Measurements from ENCODE around the gene SPATA16.

Gene SPATA16

DNA sequence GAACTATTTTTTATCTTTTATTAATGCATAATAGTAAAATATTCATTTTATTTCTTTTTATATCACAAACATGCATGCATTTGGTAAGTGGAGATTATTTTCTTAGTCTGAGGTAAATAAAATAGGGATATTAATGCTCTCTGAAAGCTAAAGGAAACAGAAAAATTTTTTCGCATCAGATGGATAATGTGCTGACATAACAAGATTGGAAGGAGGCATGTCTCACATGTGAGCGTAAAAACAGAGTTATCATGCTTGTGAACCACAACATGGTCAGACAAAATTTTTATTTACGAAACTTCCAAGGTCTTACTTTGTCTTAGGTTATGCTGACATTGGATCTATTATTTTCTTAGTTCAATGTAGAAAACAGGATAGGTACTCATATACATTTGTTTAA, 166.1 kb downstream of the SPATA16 start:
- no peak overlapping the region for H3K56ac ChIP-seq (ENCODE audit: low read length)
- no peak overlapping the region for H3K4me2 ChIP-seq (ENCODE audit: low read length)
- no peak overlapping the region for H3K27ac ChIP-seq (ENCODE audit: low read depth, low read length)
- no peaks in the 10 kb centered on the region for H3K36me3 ChIP-seq (ENCODE audit: control insufficient read depth, insufficient read depth, low read length)
- H3K4ac ChIP-seq (ENCODE audit: low read depth, low read length): no peak overlapping the region
- H3K27me3 ChIP-seq (ENCODE audit: insufficient read depth, low read length, poor library complexity): no peaks in the 10 kb centered on the region
- no peak overlapping the region for H3K9ac ChIP-seq (ENCODE audit: low read length)
- no peaks in the 10 kb centered on the region for H3K79me2 ChIP-seq (ENCODE audit: control insufficient read depth, insufficient read depth, low read length)
- WGBS (ENCODE audit: extremely low coverage, insufficient coverage, low lambda C conversion rate): no CpG with 5 or more reads among the region's 3 CpGs
- H2BK15ac ChIP-seq (replicated peaks; ENCODE audit: low read depth): no peak overlapping the region
- no peak overlapping the region for H3K18ac ChIP-seq (ENCODE audit: low read length)
- no peak overlapping the region for H2AK5ac ChIP-seq (ENCODE audit: low read length)
- H4K5ac ChIP-seq (ENCODE audit: low read length): no peak overlapping the region
- no peak overlapping the region for H4K8ac ChIP-seq (ENCODE audit: low read depth, low read length)
- no peaks in the 10 kb centered on the region for H3K4me1 ChIP-seq (ENCODE audit: control insufficient read depth, low read depth, low read length)
- H3K4me3 ChIP-seq (ENCODE audit: low read length): no peak overlapping the region
- H2BK120ac ChIP-seq (ENCODE audit: low read depth, low read length): no peak overlapping the region
- H3K23ac ChIP-seq (ENCODE audit: low read length): no peak overlapping the region
- no peak overlapping the region for H2BK5ac ChIP-seq (ENCODE audit: low read length)
- H3K79me1 ChIP-seq (ENCODE audit: low read length): no peaks in the 10 kb centered on the region
- DNase-seq: no peak

DNA sequence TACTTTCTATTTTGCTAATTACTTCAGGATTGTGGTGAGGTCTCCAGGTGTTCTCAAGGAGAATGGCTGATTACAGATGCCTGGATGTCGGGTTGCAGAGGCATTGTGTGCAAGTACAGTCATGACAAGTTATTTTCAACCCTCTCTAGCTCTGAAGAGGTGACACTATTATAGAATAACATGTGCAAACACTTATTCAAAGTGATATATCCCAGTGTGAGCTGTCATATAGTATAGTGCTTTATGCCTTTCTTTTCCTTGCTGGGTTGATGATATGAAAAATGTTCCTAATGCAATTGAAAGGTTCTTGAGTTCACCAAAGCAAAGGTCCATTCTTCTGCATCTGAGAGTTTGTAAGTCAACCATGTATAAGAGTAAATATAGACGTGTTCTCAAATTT, 167.2 kb downstream of the SPATA16 start:
- Histone ChIP-seq H2BK120ac (ENCODE audit: low read depth, low read length) (no peak overlapping the region), H3K56ac (ENCODE audit: low read length) (no peak overlapping the region), H3K27ac (ENCODE audit: low read depth, low read length) (no peak overlapping the region), H3K4me2 (ENCODE audit: low read length) (no peak overlapping the region), H2BK5ac (ENCODE audit: low read length) (no peak overlapping the region), H3K4ac (ENCODE audit: low read depth, low read length) (no peak overlapping the region), H3K18ac (ENCODE audit: low read length) (no peak overlapping the region), H3K23ac (ENCODE audit: low read length) (no peak overlapping the region), H3K9ac (ENCODE audit: low read length) (no peak overlapping the region), H4K8ac (ENCODE audit: low read depth, low read length) (no peak overlapping the region), H2AK5ac (ENCODE audit: low read length) (no peak overlapping the region), H2BK15ac (replicated peaks; ENCODE audit: low read depth) (no peak overlapping the region), H3K79me1 (ENCODE audit: low read length) (no peaks in the 10 kb centered on the region), H3K27me3 (ENCODE audit: insufficient read depth, low read length, poor library complexity) (no peaks in the 10 kb centered on the region), H3K4me3 (ENCODE audit: low read length) (no peak overlapping the region), H3K4me1 (ENCODE audit: control insufficient read depth, low read depth, low read length) (no peaks in the 10 kb centered on the region), H4K5ac (ENCODE audit: low read length) (no peak overlapping the region), H3K36me3 (ENCODE audit: control insufficient read depth, insufficient read depth, low read length) (no peaks in the 10 kb centered on the region), H3K79me2 (ENCODE audit: control insufficient read depth, insufficient read depth, low read length) (no peaks in the 10 kb centered on the region)
- DNase-seq: no peak
- WGBS (ENCODE audit: extremely low coverage, insufficient coverage, low lambda C conversion rate): no CpG with 5 or more reads among the region's 2 CpGs

DNA sequence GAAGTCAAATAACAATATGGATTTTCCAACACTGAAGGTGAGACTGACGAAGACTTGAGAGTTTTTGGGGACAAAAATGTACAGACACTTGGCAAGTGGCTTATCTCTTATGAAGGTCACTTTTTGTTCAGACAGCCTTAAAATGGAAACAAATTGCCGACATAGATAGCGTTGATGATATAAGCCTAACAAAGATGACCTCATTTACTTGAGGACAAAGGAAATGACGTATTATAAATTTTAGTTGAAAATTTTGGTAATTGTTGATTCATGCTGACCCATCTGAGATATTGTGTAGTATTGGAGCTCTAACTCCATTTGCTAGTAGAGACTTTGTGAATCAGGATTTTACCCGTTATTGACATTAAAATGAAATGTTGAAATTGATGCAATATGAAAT, 168.3 kb downstream of the SPATA16 start:
- no CpG with 5 or more reads among the region's 5 CpGs for WGBS (ENCODE audit: extremely low coverage, insufficient coverage, low lambda C conversion rate)
- no peak overlapping the region for H3K4ac ChIP-seq (ENCODE audit: low read depth, low read length)
- H3K4me3 ChIP-seq (ENCODE audit: low read length): no peak overlapping the region
- no peak overlapping the region for H3K9ac ChIP-seq (ENCODE audit: low read length)
- H3K23ac ChIP-seq (ENCODE audit: low read length): no peak overlapping the region
- no peak overlapping the region for H2BK15ac ChIP-seq (replicated peaks; ENCODE audit: low read depth)
- H3K79me1 ChIP-seq (ENCODE audit: low read length): no peaks in the 10 kb centered on the region
- H3K27me3 ChIP-seq (ENCODE audit: insufficient read depth, low read length, poor library complexity): no peaks in the 10 kb centered on the region
- DNase-seq: no peak
- no peaks in the 10 kb centered on the region for H3K79me2 ChIP-seq (ENCODE audit: control insufficient read depth, insufficient read depth, low read length)
- H4K8ac ChIP-seq (ENCODE audit: low read depth, low read length): no peak overlapping the region
- H3K56ac ChIP-seq (ENCODE audit: low read length): no peak overlapping the region
- H3K4me2 ChIP-seq (ENCODE audit: low read length): no peak overlapping the region
- H3K36me3 ChIP-seq (ENCODE audit: control insufficient read depth, insufficient read depth, low read length): no peaks in the 10 kb centered on the region
- no peak overlapping the region for H3K18ac ChIP-seq (ENCODE audit: low read length)
- H4K5ac ChIP-seq (ENCODE audit: low read length): no peak overlapping the region
- no peak overlapping the region for H2BK120ac ChIP-seq (ENCODE audit: low read depth, low read length)
- H3K4me1 ChIP-seq (ENCODE audit: control insufficient read depth, low read depth, low read length): no peaks in the 10 kb centered on the region
- H2BK5ac ChIP-seq (ENCODE audit: low read length): no peak overlapping the region
- H3K27ac ChIP-seq (ENCODE audit: low read depth, low read length): no peak overlapping the region
- H2AK5ac ChIP-seq (ENCODE audit: low read length): no peak overlapping the region

DNA sequence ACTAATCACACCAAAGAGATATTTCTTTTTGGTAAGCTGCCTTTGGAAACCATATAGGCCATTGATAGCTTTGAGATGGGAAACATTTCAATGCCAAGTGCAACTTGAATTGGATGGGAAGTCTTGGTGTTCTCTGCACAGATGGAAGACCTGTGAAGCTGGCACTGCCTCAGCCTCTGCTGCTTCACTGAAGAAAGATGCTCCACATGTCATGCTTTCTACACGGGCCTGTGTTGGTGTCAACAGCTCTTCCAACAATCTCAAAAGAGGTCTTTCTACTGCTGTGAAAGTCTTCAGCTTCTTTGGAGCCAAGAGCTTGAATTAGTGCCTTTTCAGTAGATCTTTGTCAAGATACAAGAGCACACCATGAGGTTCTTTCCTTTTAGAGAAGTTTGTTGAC, 169.0 kb downstream of the SPATA16 start:
- Histone ChIP-seq H3K4me1 (ENCODE audit: control insufficient read depth, low read depth, low read length) (no peaks in the 10 kb centered on the region), H3K27ac (ENCODE audit: low read depth, low read length) (no peak overlapping the region), H4K5ac (ENCODE audit: low read length) (no peak overlapping the region), H4K8ac (ENCODE audit: low read depth, low read length) (no peak overlapping the region), H3K56ac (ENCODE audit: low read length) (no peak overlapping the region), H3K27me3 (ENCODE audit: insufficient read depth, low read length, poor library complexity) (no peaks in the 10 kb centered on the region), H2BK120ac (ENCODE audit: low read depth, low read length) (no peak overlapping the region), H3K4ac (ENCODE audit: low read depth, low read length) (no peak overlapping the region), H3K18ac (ENCODE audit: low read length) (no peak overlapping the region), H3K4me2 (ENCODE audit: low read length) (no peak overlapping the region), H3K36me3 (ENCODE audit: control insufficient read depth, insufficient read depth, low read length) (no peaks in the 10 kb centered on the region), H3K9ac (ENCODE audit: low read length) (no peak overlapping the region), H3K4me3 (ENCODE audit: low read length) (no peak overlapping the region), H2BK15ac (replicated peaks; ENCODE audit: low read depth) (no peak overlapping the region), H3K23ac (ENCODE audit: low read length) (no peak overlapping the region), H3K79me1 (ENCODE audit: low read length) (no peaks in the 10 kb centered on the region), H2BK5ac (ENCODE audit: low read length) (no peak overlapping the region), H2AK5ac (ENCODE audit: low read length) (no peak overlapping the region), H3K79me2 (ENCODE audit: control insufficient read depth, insufficient read depth, low read length) (no peaks in the 10 kb centered on the region)
- DNase-seq: no peak
- no CpG with 5 or more reads among the region's 1 CpG for WGBS (ENCODE audit: extremely low coverage, insufficient coverage, low lambda C conversion rate)

- H3K36me3 ChIP-seq (ENCODE audit: control insufficient read depth, insufficient read depth, low read length): no peaks in the 10 kb centered on the region
- no peaks in the 10 kb centered on the region for H3K4me1 ChIP-seq (ENCODE audit: control insufficient read depth, low read depth, low read length)
- no peak for DNase-seq
- H4K8ac ChIP-seq (ENCODE audit: low read depth, low read length): no peak overlapping the region
- H2BK120ac ChIP-seq (ENCODE audit: low read depth, low read length): no peak overlapping the region
- no peak overlapping the region for H2BK5ac ChIP-seq (ENCODE audit: low read length)
- no peak overlapping the region for H3K27ac ChIP-seq (ENCODE audit: low read depth, low read length)
- H3K4me2 ChIP-seq (ENCODE audit: low read length): no peak overlapping the region
- H3K79me1 ChIP-seq (ENCODE audit: low read length): no peaks in the 10 kb centered on the region
- no CpG with 5 or more reads among the region's 2 CpGs for WGBS (ENCODE audit: extremely low coverage, insufficient coverage, low lambda C conversion rate)
- no peak overlapping the region for H2BK15ac ChIP-seq (replicated peaks; ENCODE audit: low read depth)
- no peaks in the 10 kb centered on the region for H3K27me3 ChIP-seq (ENCODE audit: insufficient read depth, low read length, poor library complexity)
- H4K5ac ChIP-seq (ENCODE audit: low read length): no peak overlapping the region
- no peaks in the 10 kb centered on the region for H3K79me2 ChIP-seq (ENCODE audit: control insufficient read depth, insufficient read depth, low read length)
- no peak overlapping the region for H3K9ac ChIP-seq (ENCODE audit: low read length)
- no peak overlapping the region for H2AK5ac ChIP-seq (ENCODE audit: low read length)
- no peak overlapping the region for H3K23ac ChIP-seq (ENCODE audit: low read length)
- no peak overlapping the region for H3K4ac ChIP-seq (ENCODE audit: low read depth, low read length)
- H3K4me3 ChIP-seq (ENCODE audit: low read length): no peak overlapping the region
- no peak overlapping the region for H3K56ac ChIP-seq (ENCODE audit: low read length)
- H3K18ac ChIP-seq (ENCODE audit: low read length): no peak overlapping the region
These were observed 172.4 kb downstream of the SPATA16 start for GRCh38 chr3:172968646-172969045.

- WGBS (ENCODE audit: extremely low coverage, insufficient coverage, low lambda C conversion rate): no CpG with 5 or more reads among the region's 2 CpGs
- DNase-seq: no peak
- H3K23ac ChIP-seq (ENCODE audit: low read length): no peak overlapping the region
- no peak overlapping the region for H2BK120ac ChIP-seq (ENCODE audit: low read depth, low read length)
- H3K4me1 ChIP-seq (ENCODE audit: control insufficient read depth, low read depth, low read length): no peaks in the 10 kb centered on the region
- no peak overlapping the region for H2AK5ac ChIP-seq (ENCODE audit: low read length)
- no peak overlapping the region for H3K9ac ChIP-seq (ENCODE audit: low read length)
- H3K27me3 ChIP-seq (ENCODE audit: insufficient read depth, low read length, poor library complexity): no peaks in the 10 kb centered on the region
- H3K79me2 ChIP-seq (ENCODE audit: control insufficient read depth, insufficient read depth, low read length): no peaks in the 10 kb centered on the region
- H3K56ac ChIP-seq (ENCODE audit: low read length): no peak overlapping the region
- no peaks in the 10 kb centered on the region for H3K36me3 ChIP-seq (ENCODE audit: control insufficient read depth, insufficient read depth, low read length)
- no peak overlapping the region for H3K4me2 ChIP-seq (ENCODE audit: low read length)
- H3K79me1 ChIP-seq (ENCODE audit: low read length): no peaks in the 10 kb centered on the region
- no peak overlapping the region for H3K18ac ChIP-seq (ENCODE audit: low read length)
- H3K4ac ChIP-seq (ENCODE audit: low read depth, low read length): no peak overlapping the region
- H3K4me3 ChIP-seq (ENCODE audit: low read length): no peak overlapping the region
- H2BK15ac ChIP-seq (replicated peaks; ENCODE audit: low read depth): no peak overlapping the region
- no peak overlapping the region for H2BK5ac ChIP-seq (ENCODE audit: low read length)
- no peak overlapping the region for H4K8ac ChIP-seq (ENCODE audit: low read depth, low read length)
- H3K27ac ChIP-seq (ENCODE audit: low read depth, low read length): no peak overlapping the region
- H4K5ac ChIP-seq (ENCODE audit: low read length): no peak overlapping the region
These were observed 175.8 kb downstream of the SPATA16 start for GRCh38 chr3:172965256-172965655.

Data from mesendoderm (in vitro differentiated cells).